Measurements from ENCODE around the gene AGPAT3.
"Not testable (repeated sequence)": the region's sequence is repeated elsewhere in the genome, so short reads cannot be mapped to it uniquely, and the experiment has no call there.

AGPAT3 gene

GRCh38 chr21:43882952-43883545 lies 18.0 kb downstream of the AGPAT3 start:
- no peak for DNase-seq (ENCODE audit: low spot score)

DNA sequence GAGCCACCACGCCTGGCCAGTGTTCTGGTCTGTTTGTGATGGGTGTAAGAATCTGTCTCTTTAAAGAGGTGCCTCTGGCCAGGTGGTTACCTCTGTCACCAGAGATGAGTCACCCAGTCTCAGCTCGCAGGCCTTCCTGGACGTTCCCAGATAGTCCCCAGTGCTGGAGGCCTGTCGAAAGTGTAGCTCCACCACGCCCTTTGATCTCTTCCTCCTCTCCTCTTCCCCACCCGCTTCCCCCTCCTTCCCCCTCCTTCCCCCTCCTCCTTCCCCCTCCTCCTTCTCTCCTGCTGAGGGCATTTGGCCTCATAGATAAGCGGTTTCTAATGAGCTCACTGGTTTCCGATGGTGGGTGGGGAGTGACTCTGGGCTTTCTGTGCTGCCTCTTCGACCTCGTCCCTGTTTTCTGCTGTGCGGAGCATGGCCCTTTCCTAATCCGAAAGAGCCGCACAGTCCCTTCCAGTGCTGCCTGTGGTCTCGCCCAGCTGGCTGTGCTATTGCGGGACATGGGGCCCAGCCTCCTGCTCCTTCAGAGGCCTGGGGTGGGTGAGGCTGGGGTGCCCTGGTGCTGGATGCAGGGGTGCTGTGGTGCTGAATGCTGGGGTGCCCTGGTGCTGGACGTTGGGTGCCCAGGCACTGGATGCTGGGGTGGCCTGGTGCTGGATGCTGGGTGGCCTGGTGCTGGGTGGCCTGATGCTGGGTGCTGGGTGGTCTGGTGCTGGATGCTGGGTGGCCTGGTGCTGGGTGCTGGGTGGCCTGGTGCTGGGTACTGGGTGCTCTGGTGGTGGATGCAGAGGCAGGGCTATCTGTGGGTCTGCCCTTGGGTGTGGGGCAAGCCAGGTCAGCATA lies 19.2 kb downstream of the AGPAT3 start:
- DNase-seq (ENCODE audit: low spot score) = no peak

DNA sequence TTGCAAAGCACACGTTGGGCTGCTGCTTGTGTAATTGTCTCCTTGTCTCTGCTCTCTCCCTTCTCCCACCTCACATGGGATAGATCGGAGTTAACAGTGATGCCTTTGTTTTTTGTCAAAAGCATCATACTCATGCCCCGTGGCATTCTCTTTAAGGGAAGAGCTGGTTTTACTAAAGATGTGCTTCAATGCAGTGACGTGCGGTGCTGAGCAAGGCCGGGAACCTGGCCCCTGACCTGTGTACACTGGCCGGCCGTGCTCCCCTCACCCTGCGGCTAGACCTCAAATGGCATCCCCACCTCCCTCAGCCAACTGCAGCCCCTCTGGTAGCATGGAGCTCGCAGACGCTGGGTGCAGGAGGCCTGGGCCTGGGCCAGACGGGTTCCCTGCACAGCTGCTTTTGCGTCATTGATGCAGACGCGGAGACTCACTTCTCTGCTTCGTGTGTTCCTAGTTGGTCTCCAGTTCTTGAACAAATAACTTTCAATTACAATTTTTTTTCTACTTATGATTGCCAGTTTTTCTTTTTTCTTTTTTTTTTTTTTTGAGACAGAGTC lies 19.9 kb downstream of the AGPAT3 start:
- no peak for DNase-seq (ENCODE audit: low spot score)

GRCh38 chr21:43885721-43886120 lies 20.7 kb downstream of the AGPAT3 start:
- DNase-seq (ENCODE audit: low spot score) = no peak

DNA sequence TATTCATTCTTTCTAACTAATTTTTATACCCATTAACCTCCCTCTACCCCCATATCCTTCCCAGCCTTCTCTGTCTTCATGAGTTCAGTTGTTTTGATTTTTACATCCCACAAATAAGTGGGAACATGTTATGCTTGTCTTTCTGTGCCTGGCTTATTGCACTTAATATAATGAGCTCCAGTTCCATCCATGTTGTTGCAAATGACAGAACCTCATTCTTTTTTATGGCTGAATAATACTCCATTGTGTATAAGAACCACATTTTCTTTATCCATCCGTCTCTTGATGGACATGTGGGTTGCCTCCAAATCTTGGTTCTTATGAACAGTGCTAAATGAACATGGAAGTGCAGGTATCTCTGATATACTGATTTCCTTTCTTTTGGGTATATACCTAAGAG lies 21.5 kb downstream of the AGPAT3 start:
- DNase-seq (ENCODE audit: low spot score) = no peak

- no peak for DNase-seq (ENCODE audit: low spot score)
These were observed 24.0 kb downstream of the AGPAT3 start for GRCh38 chr21:43889069-43889468.

- DNase-seq (ENCODE audit: low spot score) = no peak
These were observed 25.0 kb downstream of the AGPAT3 start for GRCh38 chr21:43890042-43890441.

DNA sequence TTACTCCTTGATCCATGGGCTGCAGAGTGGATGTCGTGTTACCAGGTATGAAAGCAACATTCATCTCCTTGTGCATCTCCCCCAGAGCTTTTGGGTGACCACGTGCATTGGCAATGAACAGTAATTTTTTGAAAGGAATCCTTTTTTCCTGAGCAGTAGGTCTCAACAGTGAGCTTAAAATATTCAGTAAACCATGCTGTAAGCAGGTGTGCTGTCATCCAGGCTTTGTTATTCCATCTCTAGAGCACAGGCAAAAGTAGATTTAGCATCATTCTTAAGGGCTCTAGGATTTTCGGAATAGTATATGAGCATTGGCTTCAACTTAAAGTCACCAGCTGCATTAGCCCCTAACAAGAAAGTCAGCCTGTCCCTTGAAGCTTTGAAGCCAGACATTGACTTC lies 27.3 kb downstream of the AGPAT3 start:
- DNase-seq (ENCODE audit: low spot score) = no peak

- no peak for DNase-seq (ENCODE audit: low spot score)
These were observed 28.0 kb downstream of the AGPAT3 start for GRCh38 chr21:43892984-43893535.

DNA sequence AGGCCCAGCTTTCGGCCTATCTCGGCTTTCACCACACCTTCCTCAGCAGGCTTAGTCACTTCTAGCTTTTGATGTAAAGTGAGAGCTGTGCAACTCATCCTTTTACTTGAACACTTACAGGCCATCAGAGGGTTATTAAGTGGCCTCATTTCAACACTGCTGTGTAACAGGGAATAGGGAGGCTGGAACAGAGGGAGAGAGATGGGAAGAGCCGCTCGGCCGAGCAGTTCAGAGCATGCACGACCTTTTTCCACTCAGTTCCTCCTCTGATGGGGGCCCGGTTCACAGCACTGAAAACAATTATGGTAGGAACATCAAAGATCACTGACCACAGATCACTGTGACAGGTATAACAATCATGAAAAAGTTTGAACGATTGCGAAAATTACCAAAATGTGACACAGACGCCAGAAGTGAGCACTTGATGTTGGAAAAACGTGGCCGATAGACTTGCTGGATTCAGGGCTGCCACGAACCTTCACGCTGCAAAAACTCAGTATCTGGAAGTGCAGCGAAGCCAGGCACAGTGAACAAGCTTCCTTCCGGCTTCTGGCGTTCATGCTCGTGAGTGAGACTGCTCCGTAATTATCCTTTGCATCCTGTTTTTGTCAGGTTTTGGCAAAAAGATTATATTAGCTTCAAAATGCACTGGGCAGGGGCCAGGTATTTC lies 28.6 kb downstream of the AGPAT3 start:
- DNase-seq (ENCODE audit: low spot score) = peak; percentile 46

DNA sequence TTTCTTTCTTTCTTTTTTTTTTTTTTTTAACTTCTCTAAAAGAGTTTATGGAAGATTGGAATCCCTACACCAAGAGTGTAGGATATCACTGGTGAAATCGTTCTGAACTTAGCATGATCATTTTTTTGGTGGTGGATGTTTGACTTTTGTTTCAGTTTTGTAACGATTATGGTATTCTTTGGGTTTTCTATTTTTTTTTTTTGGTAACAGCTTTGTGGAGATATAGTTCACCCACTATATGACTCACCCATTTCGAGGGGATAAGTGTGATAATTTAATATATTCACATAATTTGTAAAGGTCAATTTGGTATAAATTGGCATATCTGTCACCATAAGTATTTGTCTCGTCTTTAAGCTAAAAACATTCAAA lies 29.2 kb downstream of the AGPAT3 start:
- DNase-seq (ENCODE audit: low spot score) = no peak

GRCh38 chr21:43895196-43895595 lies 30.2 kb downstream of the AGPAT3 start:
- no peak for DNase-seq (ENCODE audit: low spot score)

GRCh38 chr21:43896696-43897299 lies 31.8 kb downstream of the AGPAT3 start:
- not testable (repeated sequence) for DNase-seq (ENCODE audit: low spot score)

DNA sequence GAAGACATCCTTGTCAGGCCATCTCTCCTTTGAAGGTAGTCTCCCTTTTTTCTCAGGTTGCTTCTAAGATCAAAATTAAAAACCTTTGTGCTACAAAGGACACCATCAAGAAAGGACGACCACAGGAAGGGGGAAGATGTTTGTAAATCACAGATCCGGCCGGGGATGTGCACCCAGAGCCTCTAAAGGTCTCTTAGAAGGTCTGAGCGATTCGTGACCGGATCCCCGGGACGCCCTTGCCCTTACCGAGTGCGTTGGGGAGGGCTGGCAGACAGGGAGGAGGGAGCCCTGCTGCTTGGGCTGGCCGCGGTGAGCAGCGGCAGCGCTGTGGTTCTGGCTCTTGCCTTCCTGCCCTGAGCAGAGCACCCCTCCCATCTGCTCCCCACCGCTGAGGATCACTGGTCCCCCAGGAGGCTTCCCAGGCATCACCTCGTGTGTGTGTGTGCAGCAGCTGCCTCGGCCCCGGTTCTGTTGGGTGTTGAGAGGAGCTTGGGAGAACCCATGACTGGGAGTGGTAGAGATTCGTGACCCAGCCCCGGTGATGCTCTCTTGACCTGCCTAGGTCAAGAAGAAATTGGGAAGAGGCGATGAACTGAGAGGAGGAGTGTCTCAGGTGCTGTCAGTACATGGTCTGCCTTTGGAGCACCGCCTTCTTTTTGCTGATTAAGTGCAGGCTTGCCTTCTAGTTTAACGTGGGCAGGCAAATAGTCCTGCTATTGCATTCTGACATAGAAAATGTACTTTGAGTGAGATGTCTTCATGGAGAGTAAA lies 34.5 kb downstream of the AGPAT3 start:
- DNase-seq (ENCODE audit: low spot score) = no peak

DNA sequence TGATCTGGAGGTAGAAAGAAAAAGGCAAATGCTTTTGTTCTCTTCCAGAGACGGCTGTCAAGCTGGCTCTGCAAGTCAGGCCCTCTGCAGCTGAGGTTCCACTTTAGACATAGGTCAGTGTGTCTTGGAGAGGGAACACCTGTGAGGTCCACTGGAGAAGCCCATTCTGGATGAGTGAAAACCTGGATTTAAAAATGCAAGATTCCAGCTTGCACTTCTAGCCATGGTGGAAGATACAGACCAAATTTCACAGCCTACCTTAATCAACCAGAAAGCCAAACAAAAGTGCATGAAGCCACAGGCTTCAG lies 35.0 kb downstream of the AGPAT3 start:
- no peak for DNase-seq (ENCODE audit: low spot score)

- DNase-seq (ENCODE audit: low spot score) = no peak
These were observed 35.7 kb downstream of the AGPAT3 start for GRCh38 chr21:43900690-43901089.

DNA sequence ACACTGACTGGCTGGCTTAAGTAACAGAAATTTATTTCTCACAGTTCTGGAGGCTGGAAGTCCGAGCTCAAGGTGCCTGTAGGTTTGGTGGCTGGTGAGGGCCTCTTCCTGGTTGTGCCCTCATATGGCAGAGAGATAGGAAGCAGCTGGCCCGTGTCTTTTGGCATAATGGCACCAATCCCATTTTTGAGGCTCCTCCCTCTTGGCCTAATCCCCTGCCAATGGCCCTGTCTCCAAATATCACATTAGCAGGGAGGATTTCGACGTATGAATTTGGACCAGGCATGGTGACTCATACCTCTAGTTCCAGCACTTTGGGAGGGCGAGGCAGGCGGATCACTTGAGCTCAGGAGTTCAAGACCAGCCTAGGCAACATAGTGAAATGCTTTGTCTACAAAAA lies 37.4 kb downstream of the AGPAT3 start:
- no peak for DNase-seq (ENCODE audit: low spot score)

DNA sequence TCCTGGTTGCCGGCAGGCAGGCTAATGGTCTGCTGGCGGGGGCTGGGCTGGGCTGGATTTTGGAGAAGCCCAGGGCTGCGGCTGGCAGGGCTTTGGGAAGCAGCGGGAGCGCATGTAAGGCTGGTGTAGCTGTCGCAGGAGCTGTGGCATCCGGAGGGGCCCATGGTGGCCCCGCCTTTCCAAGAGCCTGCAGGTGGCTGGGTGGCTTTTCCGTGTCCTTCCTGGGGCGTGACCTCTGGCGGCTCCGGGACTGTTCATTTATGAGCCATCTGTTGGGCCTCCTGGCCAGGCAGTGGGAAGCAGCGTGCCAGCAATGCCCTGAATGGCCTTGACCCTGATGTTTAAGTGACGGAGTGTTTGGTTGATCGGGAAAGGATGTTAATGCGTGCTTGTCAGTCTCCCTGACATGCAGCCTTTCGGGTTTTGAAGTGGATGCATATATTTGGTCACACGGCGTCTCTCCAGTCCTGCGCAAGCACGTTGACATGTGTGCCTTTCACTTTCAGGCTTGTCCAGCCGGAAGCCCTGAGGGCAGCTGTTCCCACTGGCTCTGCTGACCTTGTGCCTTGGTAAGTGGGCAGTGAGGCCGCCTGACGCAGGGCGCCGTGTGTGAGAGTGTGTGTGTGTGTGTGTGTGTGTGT lies 38.5 kb downstream of the AGPAT3 start:
- peak; percentile 40 for DNase-seq (ENCODE audit: low spot score)

DNA sequence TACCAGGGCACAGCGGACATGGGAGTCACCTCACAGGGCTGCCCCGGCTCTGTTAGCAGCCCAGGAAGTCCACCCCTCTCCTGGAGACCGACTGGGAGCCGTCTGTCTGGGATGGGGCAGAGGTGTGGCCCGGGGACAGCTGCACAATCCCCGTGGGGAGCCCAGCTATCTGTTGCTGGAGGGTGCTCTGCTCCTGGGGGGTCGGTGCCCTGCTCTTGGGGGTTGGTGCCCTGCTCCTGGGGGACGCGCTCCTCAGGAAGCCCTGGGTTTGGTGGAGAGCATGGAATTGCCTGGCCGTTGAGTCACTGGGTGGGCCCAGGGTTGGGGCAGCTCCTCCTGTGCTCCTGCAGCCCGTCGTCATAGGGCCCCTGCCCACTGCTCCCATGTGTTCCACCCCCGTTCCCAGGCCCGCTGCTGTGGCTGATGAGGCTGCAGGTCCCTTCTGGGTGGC lies 39.3 kb downstream of the AGPAT3 start:
- DNase-seq (ENCODE audit: low spot score) = no peak

- DNase-seq (ENCODE audit: low spot score) = no peak
These were observed 40.9 kb downstream of the AGPAT3 start for GRCh38 chr21:43905726-43906455.

Data from kidney capillary endothelial cell (primary cell).